Purkinje cell (primary cell): ENCODE data around the gene C20orf141. TPM values are rescaled to one million over a fixed set of nuclear protein-coding genes. Genes with fewer than 3 reads are reported as not detected.

Experiments
- polyA plus RNA-seq: library from polyadenylated mRNA; unstranded; fragments of >200 nt; fragmentation: Nextera tagmentation; gene quantifications from 2 replicates; pipeline ENCODE4 v1.2.1, GENCODE V29; 2014

Gene C20orf141
- not detected in 2 replicates for polyA plus RNA-seq

GRCh38 chr20:2814587-2815051, at the start of gene C20orf141:
Gene C20orf141, plus strand, starts transcription at chr20:2814987. Its CDS starts 198 bp downstream, at chr20:2815185.

GRCh38 chr20:2800521-2801285, 14.1 kb upstream of the C20orf141 start, which contains the start of gene CPXM1:
Gene CPXM1, minus strand, starts transcription at chr20:2800627. Its CDS starts 55 bp downstream, at chr20:2800572.

GRCh38 chr20:2816030-2816582, 1.3 kb downstream of the C20orf141 start, which contains the start of gene TMEM239:
Gene TMEM239, plus strand, starts transcription at chr20:2816364. Its CDS starts 191 bp downstream, at chr20:2816555.

GRCh38 chr20:2840138-2840966, 25.6 kb downstream of the C20orf141 start, which contains the start of the genes PCED1A and VPS16:
Gene PCED1A, minus strand, starts transcription at chr20:2840655. Its CDS starts 743 bp downstream, at chr20:2839912.
Gene VPS16, plus strand, starts transcription at chr20:2840745. Its CDS starts 30 bp downstream, at chr20:2840775.

Other genes with a start within 250 kb of the C20orf141 start
- gene NOP56, start 162.4 kb upstream of the C20orf141 start, polyA plus RNA-seq, result 72.1 and 100 TPM in 2 replicates
- gene IDH3B, start 150.8 kb upstream of the C20orf141 start, polyA plus RNA-seq, result 151 and 166 TPM in 2 replicates
- gene EBF4, start 122.2 kb upstream of the C20orf141 start, polyA plus RNA-seq, result 0.52 TPM in 1 of 2 replicates, not detected in the other
- not detected in 2 replicates for gene CPXM1, start 14.4 kb upstream of the C20orf141 start, polyA plus RNA-seq
- not detected in 2 replicates for gene TMEM239, start 1.4 kb downstream of the C20orf141 start, polyA plus RNA-seq
- 5.4 and 8.8 TPM in 2 replicates for gene PCED1A, start 25.7 kb downstream of the C20orf141 start, polyA plus RNA-seq
- 18.5 and 27.7 TPM in 2 replicates for gene VPS16, start 25.8 kb downstream of the C20orf141 start, polyA plus RNA-seq
- 78.7 and 83.9 TPM in 2 replicates for gene PTPRA, start 58.5 kb downstream of the C20orf141 start, polyA plus RNA-seq
- not detected in 2 replicates for gene GNRH2, start 228.6 kb downstream of the C20orf141 start, polyA plus RNA-seq
- gene MRPS26, start 231.1 kb downstream of the C20orf141 start, polyA plus RNA-seq, result 17.0 and 27.5 TPM in 2 replicates